SK-N-SH (cell line): ENCODE data around the gene KYNU. TPM values are rescaled to one million over a fixed set of nuclear protein-coding genes. Genes with fewer than 3 reads are reported as not detected.

Source experiments
- CTCF ChIA-PET: fragments of 300-600, 350-600 bp; formaldehyde crosslinking; extraction: SDS; loops from one replicate; lab custom pipeline; 2021; lab: Yijun Ruan, JAX
- POLR2A ChIA-PET: fragments of 350-600 bp; sonication (Branson Sonifier 250); formaldehyde crosslinking; extraction: SDS; loops from one replicate; lab custom pipeline; 2020; ENCODE audit warnings: antibody characterized with exemption, inconsistent platforms; lab: Yijun Ruan, JAX
- DNase-seq: peaks from one replicate; pipeline ENCODE4 v3.0.0; 2012
- H2AFZ ChIP-seq: fragments of 200-600 bp; sonication (generic); 2 replicates; pipeline ENCODE4 v1.8.1; 2016; ENCODE audit warnings: antibody characterized with exemption, mild to moderate bottlenecking, low read depth
- H3F3A ChIP-seq: fragments of 200-600 bp; sonication (generic); replicated peaks from 2 replicates; pipeline ENCODE3; 2016; ENCODE audit warnings: antibody characterized with exemption, mild to moderate bottlenecking; ENCODE audit not compliant: insufficient read depth
- H3K27ac ChIP-seq, 2 experiments: fragments of 200-500 bp in 1 of 2; fragments of 200-600 bp in 1 of 2; sonication (Bioruptor generic) in 1 of 2; sonication (generic), shearing (Covaris generic) in 1 of 2; 2 replicates each; pipeline versions ENCODE4 v1.5.1 to v1.6.1; 2014 to 2016; ENCODE audit warnings: low read depth in 2 of 2, inconsistent platforms in 1 of 2, low read length in 1 of 2, mild to moderate bottlenecking in 1 of 2, mixed read lengths in 1 of 2
- H3K27me3 ChIP-seq: fragments of 200-600 bp; sonication (generic), shearing (Covaris generic); 2 replicates; pipeline ENCODE4 v1.6.1; 2016; ENCODE audit warnings: mixed run types; ENCODE audit not compliant: insufficient read depth
- H3K36me3 ChIP-seq, 2 experiments: fragments of 200-500 bp in 1 of 2; fragments of 200-600 bp in 1 of 2; sonication (Bioruptor generic) in 1 of 2; sonication (generic) in 1 of 2; replicated peaks in 1 of 2; 2 replicates each; pipeline versions ENCODE3 to v1.5.1; 2014 to 2016; ENCODE audit warnings: low read length in 1 of 2, mild to moderate bottlenecking in 1 of 2; ENCODE audit not compliant: insufficient read depth in 2 of 2, control insufficient read depth in 1 of 2
- H3K4me1 ChIP-seq, 2 experiments: fragments of 200-500 bp in 1 of 2; fragments of 200-600 bp in 1 of 2; sonication (Bioruptor generic) in 1 of 2; sonication (generic), shearing (Covaris generic) in 1 of 2; 2 replicates each; pipeline versions ENCODE4 v1.5.1 to v1.6.1; 2014 to 2016; ENCODE audit warnings: low read depth in 1 of 2, low read length in 1 of 2, mixed run types in 1 of 2; ENCODE audit not compliant: insufficient read depth in 2 of 2, control insufficient read depth in 1 of 2
- H3K4me2 ChIP-seq: fragments of 200-600 bp; sonication (generic), shearing (Covaris generic); 2 replicates; pipeline ENCODE4 v1.6.1; 2017; ENCODE audit warnings: mixed run types
- H3K4me3 ChIP-seq, 2 experiments: fragments of 200-500 bp in 1 of 2; fragments of 200-600 bp in 1 of 2; sonication (Bioruptor generic) in 1 of 2; sonication (generic), shearing (Covaris generic) in 1 of 2; 2 replicates each; pipeline versions ENCODE4 v1.5.1 to v1.8.1; 2014 to 2016; ENCODE audit warnings: low read depth in 2 of 2, inconsistent platforms in 1 of 2, low read length in 1 of 2, mild to moderate bottlenecking in 1 of 2, mixed read lengths in 1 of 2, moderate library complexity in 1 of 2
- H3K79me2 ChIP-seq: fragments of 200-600 bp; sonication (generic); 2 replicates; pipeline ENCODE4 v1.8.1; 2017; ENCODE audit warnings: mild to moderate bottlenecking; ENCODE audit not compliant: insufficient read depth
- H3K9ac ChIP-seq: fragments of 200-600 bp; sonication (generic); 2 replicates; pipeline ENCODE4 v1.6.1; 2017; ENCODE audit warnings: mixed run types
- H3K9me2 ChIP-seq: fragments of 200-600 bp; sonication (generic); 2 replicates; pipeline ENCODE4 v1.6.1; 2017; ENCODE audit warnings: mixed run types
- H3K9me3 ChIP-seq: fragments of 200-600 bp; sonication (generic); 2 replicates; pipeline ENCODE4 v1.6.1; 2017; ENCODE audit warnings: mixed run types, mild to moderate bottlenecking, moderate library complexity
- H4K20me1 ChIP-seq: fragments of 200-600 bp; sonication (generic); 2 replicates; pipeline ENCODE4 v1.6.1; 2017; ENCODE audit warnings: mild to moderate bottlenecking, mixed run types; ENCODE audit not compliant: insufficient read depth
- CHD2 ChIP-seq: fragments of 150-350 bp; IDR thresholded peaks from 2 replicates; pipeline ENCODE4 v1.6.1; 2018; ENCODE audit warnings: low read length; ENCODE audit not compliant: partially characterized antibody
- FOXM1 ChIP-seq: IDR thresholded peaks from 2 replicates; pipeline ENCODE4 v1.4.0; 2012; ENCODE audit warnings: low read depth, mild to moderate bottlenecking
- IRF3 ChIP-seq: fragments of 150-350 bp; IDR thresholded peaks from 2 replicates; pipeline ENCODE4 v1.6.1; 2016; ENCODE audit warnings: mild to moderate bottlenecking, low read depth, low read length
- NRF1 ChIP-seq: IDR thresholded peaks from 2 replicates; pipeline ENCODE4 v1.6.1; 2012; ENCODE audit warnings: low read depth, mild to moderate bottlenecking, low read length
- PBX3 ChIP-seq: IDR thresholded peaks from 2 replicates; pipeline ENCODE4; 2012
- RAD21 ChIP-seq: IDR thresholded peaks from 2 replicates; pipeline ENCODE4 v1.6.1; 2012; ENCODE audit warnings: mild to moderate bottlenecking, low read length
- RCOR1 ChIP-seq: fragments of 150-350 bp; IDR thresholded peaks from 2 replicates; pipeline ENCODE4 v1.6.1; 2017; ENCODE audit warnings: antibody characterized with exemption, low read length
- REST ChIP-seq: IDR thresholded peaks from 2 replicates; pipeline ENCODE4 v1.6.1; 2012; ENCODE audit warnings: mild to moderate bottlenecking, low read depth, low read length, moderate library complexity
- RFX5 ChIP-seq: IDR thresholded peaks from 2 replicates; pipeline ENCODE4 v1.6.1; 2012; ENCODE audit warnings: mild to moderate bottlenecking, improper control_type of control experiment, low read length
- RXRA ChIP-seq: IDR thresholded peaks from 2 replicates; pipeline ENCODE4 v1.4.0; 2012; ENCODE audit warnings: low read depth, mild to moderate bottlenecking, borderline replicate concordance
- SMC3 ChIP-seq: IDR thresholded peaks from 2 replicates; pipeline ENCODE4 v1.6.1; 2012; ENCODE audit warnings: low read depth, low read length, improper control_type of control experiment
- YY1 ChIP-seq: IDR thresholded peaks from 2 replicates; pipeline ENCODE4 v1.4.0; 2012; ENCODE audit warnings: low read depth, mild to moderate bottlenecking
- WGBS: methylation state at CpG from one replicate; pipeline ENCODE4 v1.1.6; 2017; ENCODE audit warnings: low lambda C conversion rate; 5-methylcytosine and 5-hydroxymethylcytosine counted together
- polyA plus RNA-seq, 3 experiments: library from polyadenylated mRNA; depleted of rRNA; stranded (reverse); fragments of >200 nt; gene quantifications; 2 replicates each; pipeline ENCODE4 v1.2.3, GENCODE V29; 2012

KYNU gene
- polyA plus RNA-seq, 1 of the 3 experiments (the other 2 are of a cell fraction): not detected

GRCh38 chr2:142841788-142842187 is 35.7 kb upstream of the KYNU start:
- DNase-seq: no peak
- 52% methylated on average over 2 of the region's 2 CpGs for WGBS
- no peaks in the 10 kb centered on the region for H4K20me1 ChIP-seq
- no peaks in the 10 kb centered on the region for H3K9me2 ChIP-seq
- ChIA-PET CTCF (no interaction called here), POLR2A (no interaction called here)
- no peaks in the 10 kb centered on the region for H3K4me1 ChIP-seq
- no peaks in the 10 kb centered on the region for H3K9me3 ChIP-seq
- H3K4me3 ChIP-seq: no peak overlapping the region
- no peak overlapping the region for H3K27ac ChIP-seq
- no peaks in the 10 kb centered on the region for H3K36me3 ChIP-seq
- H3K79me2 ChIP-seq: no peaks in the 10 kb centered on the region
- H3F3A ChIP-seq: no peaks in the 10 kb centered on the region
- H3K4me2 ChIP-seq: no peak overlapping the region
- H2AFZ ChIP-seq: no peak overlapping the region
- H3K27me3 ChIP-seq: no peaks in the 10 kb centered on the region
- TF ChIP-seq YY1: no peak
- H3K9ac ChIP-seq: no peak overlapping the region

- Histone ChIP-seq H3K4me3 (no peak overlapping the region), H3K27me3 (no peaks in the 10 kb centered on the region), H3K27ac (no peak overlapping the region), H3K4me2 (no peak overlapping the region), H3K9ac (no peak overlapping the region), H2AFZ (no peak overlapping the region), H3K79me2 (no peaks in the 10 kb centered on the region), H3K4me1 (no peaks in the 10 kb centered on the region), H4K20me1 (no peaks in the 10 kb centered on the region), H3K36me3 (no peaks in the 10 kb centered on the region), H3K9me3 (no peaks in the 10 kb centered on the region), H3F3A (no peaks in the 10 kb centered on the region), H3K9me2 (no peaks in the 10 kb centered on the region)
- TF ChIP-seq CHD2 (no peak), IRF3 (no peak), REST (no peak)
- 84% methylated on average over 1 of the region's 1 CpG for WGBS
- ChIA-PET CTCF (no interaction called here), POLR2A (no interaction called here)
- no peak for DNase-seq
These were observed 35.1 kb upstream of the KYNU start for GRCh38 chr2:142842369-142842768.

GRCh38 chr2:142843731-142844130 is 33.7 kb upstream of the KYNU start:
- H3K79me2 ChIP-seq: no peaks in the 10 kb centered on the region
- no peak overlapping the region for H3K4me2 ChIP-seq
- 47% methylated on average over 2 of the region's 2 CpGs for WGBS
- H3K27ac ChIP-seq: no peak overlapping the region
- H3K4me1 ChIP-seq: no peaks in the 10 kb centered on the region
- H4K20me1 ChIP-seq: no peaks in the 10 kb centered on the region
- no peak overlapping the region for H2AFZ ChIP-seq
- no peaks in the 10 kb centered on the region for H3K27me3 ChIP-seq
- H3K9me3 ChIP-seq: no peaks in the 10 kb centered on the region
- ChIA-PET CTCF (no interaction called here), POLR2A (no interaction called here)
- no peaks in the 10 kb centered on the region for H3F3A ChIP-seq
- H3K4me3 ChIP-seq: no peak overlapping the region
- no peak for DNase-seq
- no peak overlapping the region for H3K9ac ChIP-seq
- H3K36me3 ChIP-seq: no peaks in the 10 kb centered on the region
- no peaks in the 10 kb centered on the region for H3K9me2 ChIP-seq
- no peak for TF ChIP-seq RAD21
- TF ChIP-seq RFX5: no peak
- TF ChIP-seq NRF1: no peak
- TF ChIP-seq SMC3: no peak
- no peak for TF ChIP-seq RXRA
- TF ChIP-seq RCOR1: no peak
- no peak for TF ChIP-seq PBX3
- TF ChIP-seq YY1: no peak
- no peak for TF ChIP-seq REST
- no peak for TF ChIP-seq FOXM1
